H9 (cell line): Measurements from ENCODE around the gene PTDSS2. TPM values are rescaled to one million over a fixed set of nuclear protein-coding genes. Genes with fewer than 3 reads are reported as not detected.

Experiments
- DNase-seq: peaks from one replicate; pipeline ENCODE4 v3.0.0-alpha.2; 2017
- H2AFZ ChIP-seq: one replicate; pipeline ENCODE4 v1.6.1; 2013; ENCODE audit warnings: mild to moderate bottlenecking, low read length, control low read depth, moderate library complexity
- H2AK5ac ChIP-seq: 2 replicates; pipeline ENCODE4 v1.6.1; 2013; ENCODE audit warnings: low read length, control low read depth, mixed read lengths; ENCODE audit not compliant: insufficient read length
- H2BK120ac ChIP-seq: one replicate; pipeline ENCODE4 v1.6.1; 2013; ENCODE audit warnings: low read depth, mild to moderate bottlenecking, low read length, control low read depth, inconsistent platforms; ENCODE audit not compliant: poor library complexity, severe bottlenecking
- H2BK12ac ChIP-seq: 2 replicates; pipeline ENCODE4 v1.6.1; 2013; ENCODE audit warnings: low read length, control low read depth, mixed read lengths, low read depth; ENCODE audit not compliant: insufficient read length
- H2BK15ac ChIP-seq: 2 replicates; pipeline ENCODE4 v1.6.1; 2013; ENCODE audit warnings: low read depth, low read length, control low read depth
- H2BK20ac ChIP-seq: one replicate; pipeline ENCODE4 v1.6.1; 2013; ENCODE audit warnings: low read depth, mild to moderate bottlenecking, low read length, control low read depth, inconsistent platforms; ENCODE audit not compliant: poor library complexity, severe bottlenecking
- H2BK5ac ChIP-seq: 2 replicates; pipeline ENCODE4 v1.6.1; 2013; ENCODE audit warnings: low read length, control low read depth, mixed read lengths; ENCODE audit not compliant: insufficient read length
- H3K14ac ChIP-seq: 2 replicates; pipeline ENCODE4 v1.6.1; 2013; ENCODE audit warnings: low read length, control low read depth; ENCODE audit not compliant: insufficient read depth
- H3K18ac ChIP-seq: 2 replicates; pipeline ENCODE4 v1.6.1; 2013; ENCODE audit warnings: low read depth, mild to moderate bottlenecking, mixed read lengths, low read length, control low read depth; ENCODE audit not compliant: insufficient read length
- H3K23ac ChIP-seq: 2 replicates; pipeline ENCODE4 v1.6.1; 2013; ENCODE audit warnings: low read length, control low read depth, mixed read lengths, low read depth; ENCODE audit not compliant: insufficient read length
- H3K23me2 ChIP-seq: 2 replicates; pipeline ENCODE4 v1.6.1; 2013; ENCODE audit warnings: low read depth, mild to moderate bottlenecking, mixed read lengths, low read length, control low read depth; ENCODE audit not compliant: insufficient read length, poor library complexity, severe bottlenecking
- H3K27ac ChIP-seq: 2 replicates; pipeline ENCODE4 v1.5.1; 2013; ENCODE audit warnings: low read length, control low read depth, mixed read lengths, low read depth; ENCODE audit not compliant: insufficient read length
- H3K27me3 ChIP-seq: 2 replicates; pipeline ENCODE4 v1.6.1; 2013; ENCODE audit warnings: low read length, control low read depth, inconsistent platforms; ENCODE audit not compliant: insufficient read depth
- H3K4ac ChIP-seq: 2 replicates; pipeline ENCODE4 v1.6.1; 2013; ENCODE audit warnings: low read depth, mild to moderate bottlenecking, control low read depth, inconsistent platforms, low read length, moderate library complexity
- H3K4me1 ChIP-seq: 2 replicates; pipeline ENCODE4 v1.6.1; 2013; ENCODE audit warnings: low read length, control low read depth, inconsistent platforms; ENCODE audit not compliant: insufficient read depth
- H3K4me2 ChIP-seq: 2 replicates; pipeline ENCODE4 v1.6.1; 2013; ENCODE audit warnings: low read length, control low read depth, mixed read lengths; ENCODE audit not compliant: insufficient read length, insufficient read depth
- H3K56ac ChIP-seq: 2 replicates; pipeline ENCODE4 v1.6.1; 2013; ENCODE audit warnings: low read depth, mild to moderate bottlenecking, mixed read lengths, low read length, control low read depth; ENCODE audit not compliant: insufficient read length
- H3K79me1 ChIP-seq: 2 replicates; pipeline ENCODE4 v1.6.1; 2013; ENCODE audit warnings: low read depth, mild to moderate bottlenecking, moderate library complexity, low read length, control low read depth, inconsistent platforms; ENCODE audit not compliant: insufficient read depth, poor library complexity, severe bottlenecking
- H3K79me2 ChIP-seq: 2 replicates; pipeline ENCODE4 v1.6.1; 2013; ENCODE audit warnings: low read length, control low read depth, inconsistent platforms; ENCODE audit not compliant: insufficient read depth
- H3K9ac ChIP-seq: 2 replicates; pipeline ENCODE4 v1.6.1; 2013; ENCODE audit warnings: low read length, control low read depth, mixed read lengths; ENCODE audit not compliant: insufficient read length; ENCODE audit errors: extremely low read depth
- H3K9me3 ChIP-seq: one replicate; pipeline ENCODE4 v1.6.1; 2013; ENCODE audit warnings: low read depth, low read length, inconsistent platforms; ENCODE audit not compliant: control insufficient read depth
- H3T11ph ChIP-seq: one replicate; pipeline ENCODE4 v1.6.1; 2013; ENCODE audit warnings: mild to moderate bottlenecking, low read length, control low read depth, inconsistent platforms
- H4K20me1 ChIP-seq: one replicate; pipeline ENCODE4 v1.6.1; 2013; ENCODE audit not compliant: control insufficient read depth, insufficient read length, insufficient read depth
- H4K5ac ChIP-seq: 2 replicates; pipeline ENCODE4 v1.6.1; 2013; ENCODE audit warnings: low read depth, mild to moderate bottlenecking, mixed read lengths, low read length, control low read depth; ENCODE audit not compliant: insufficient read length
- H4K8ac ChIP-seq: replicated peaks from 2 replicates; pipeline ENCODE4 v1.6.1; 2013; ENCODE audit warnings: low read length, control low read depth, mixed read lengths, low read depth; ENCODE audit not compliant: insufficient read length
- H4K91ac ChIP-seq: 2 replicates; pipeline ENCODE4 v1.6.1; 2013; ENCODE audit warnings: low read depth, mild to moderate bottlenecking, moderate library complexity, mixed read lengths, low read length, control low read depth; ENCODE audit not compliant: insufficient read length
- H3K27ac Mint-ChIP-seq, 3 experiments: 2 replicates in 2 of 3; 3 replicates in 1 of 3; pipeline ENCODE4 v1.8.0; 2020 to 2021; ENCODE audit warnings: mixed read lengths in 3 of 3, mild to moderate bottlenecking in 1 of 3, moderate library complexity in 1 of 3
- H3K27me3 Mint-ChIP-seq: 2 replicates; pipeline ENCODE4 v1.8.0; 2021; ENCODE audit warnings: low read depth, mild to moderate bottlenecking, moderate library complexity, mixed read lengths
- H3K36me3 Mint-ChIP-seq, 3 experiments: 2 replicates in 2 of 3; 3 replicates in 1 of 3; pipeline ENCODE4 v1.8.0; 2020 to 2021; ENCODE audit warnings: low read depth in 3 of 3, mixed read lengths in 3 of 3; ENCODE audit not compliant: insufficient read depth in 1 of 3
- H3K4me1 Mint-ChIP-seq, 2 experiments: 2 replicates each; pipeline ENCODE4 v1.8.0; 2020; ENCODE audit warnings: mixed read lengths in 2 of 2
- H3K4me3 Mint-ChIP-seq, 2 experiments: 2 replicates in 1 of 2; 3 replicates in 1 of 2; pipeline ENCODE4 v1.8.0; 2020 to 2021; ENCODE audit warnings: mild to moderate bottlenecking in 2 of 2, mixed read lengths in 2 of 2, moderate library complexity in 1 of 2
- H3K9me3 Mint-ChIP-seq, 2 experiments: 2 replicates in 1 of 2; 3 replicates in 1 of 2; pipeline ENCODE4 v1.8.0; 2020; ENCODE audit warnings: mild to moderate bottlenecking in 2 of 2, mixed read lengths in 2 of 2, moderate library complexity in 1 of 2
- WGBS: extraction: QIAGEN DNeasy Blood & Tissue Kit; methylation state at CpG from one replicate; pipeline ENCODE4 v1.1.7; 2013; ENCODE audit warnings: missing lambda C conversion rate, low lambda C conversion rate, mixed read lengths; ENCODE audit not compliant: insufficient read length; ENCODE audit errors: extremely low coverage; 5-methylcytosine and 5-hydroxymethylcytosine counted together
- total RNA-seq: library from RNA; stranded (reverse); gene quantifications from 2 replicates; pipeline ENCODE4 v1.2.1, GENCODE V29; 2021
- TF ChIP-seq, protein P1 (sequence below): fragments of 200-600 bp; sonication (generic); conservative IDR thresholded peaks from 3 replicates; pipeline ENCODE4 v1.8.0; 2021; ENCODE audit warnings: antibody characterized with exemption, mild to moderate bottlenecking

PTDSS2 gene
- total RNA-seq, 1 experiment from 2014 or later: 55.3 TPM

DNA sequence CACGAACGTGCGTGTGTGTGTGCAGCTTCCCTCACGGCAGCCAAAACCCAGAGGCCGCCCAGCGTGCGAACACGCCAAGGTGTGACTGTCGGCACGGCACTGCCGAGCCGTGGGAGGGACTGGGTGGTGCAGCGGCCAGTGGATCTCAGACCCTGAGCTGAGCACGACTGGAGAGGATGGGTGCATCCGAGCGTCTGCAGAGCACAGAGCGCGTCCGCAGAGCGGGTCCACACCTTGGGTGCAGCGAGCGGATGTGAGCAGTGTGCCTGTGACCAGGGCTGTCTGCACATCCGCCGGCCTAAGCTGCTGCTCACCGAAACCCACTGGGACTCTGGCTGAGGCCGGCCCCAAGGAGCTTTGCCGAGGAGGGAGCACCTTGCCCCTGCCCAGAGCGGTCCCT lies 22.7 kb downstream of the PTDSS2 start:
- H2AK5ac ChIP-seq: no peak overlapping the region
- H2AFZ ChIP-seq: no peak overlapping the region
- no peak overlapping the region for H4K8ac ChIP-seq
- no peaks in the 10 kb centered on the region for H3K79me1 ChIP-seq
- no peaks in the 10 kb centered on the region for H3K27me3 Mint-ChIP-seq
- H2BK120ac ChIP-seq: no peak overlapping the region
- no peak overlapping the region for H3T11ph ChIP-seq
- H3K23ac ChIP-seq: no peak overlapping the region
- H3K79me2 ChIP-seq: no peaks in the 10 kb centered on the region; the same call in 1 of the 2 replicates
- no peak overlapping the region for H3K27ac ChIP-seq
- no peaks in the 10 kb centered on the region for H4K20me1 ChIP-seq
- no peaks in the 10 kb centered on the region for H3K23me2 ChIP-seq
- no peak overlapping the region for H3K18ac ChIP-seq
- no peak overlapping the region for H4K91ac ChIP-seq
- H3K9ac ChIP-seq: no peak overlapping the region
- H4K5ac ChIP-seq: no peak overlapping the region
- no peaks in the 10 kb centered on the region for H3K27me3 ChIP-seq
- DNase-seq: no peak
- no peak overlapping the region for H2BK20ac ChIP-seq
- no peak overlapping the region for H2BK15ac ChIP-seq
- TF ChIP-seq, protein P1, sequence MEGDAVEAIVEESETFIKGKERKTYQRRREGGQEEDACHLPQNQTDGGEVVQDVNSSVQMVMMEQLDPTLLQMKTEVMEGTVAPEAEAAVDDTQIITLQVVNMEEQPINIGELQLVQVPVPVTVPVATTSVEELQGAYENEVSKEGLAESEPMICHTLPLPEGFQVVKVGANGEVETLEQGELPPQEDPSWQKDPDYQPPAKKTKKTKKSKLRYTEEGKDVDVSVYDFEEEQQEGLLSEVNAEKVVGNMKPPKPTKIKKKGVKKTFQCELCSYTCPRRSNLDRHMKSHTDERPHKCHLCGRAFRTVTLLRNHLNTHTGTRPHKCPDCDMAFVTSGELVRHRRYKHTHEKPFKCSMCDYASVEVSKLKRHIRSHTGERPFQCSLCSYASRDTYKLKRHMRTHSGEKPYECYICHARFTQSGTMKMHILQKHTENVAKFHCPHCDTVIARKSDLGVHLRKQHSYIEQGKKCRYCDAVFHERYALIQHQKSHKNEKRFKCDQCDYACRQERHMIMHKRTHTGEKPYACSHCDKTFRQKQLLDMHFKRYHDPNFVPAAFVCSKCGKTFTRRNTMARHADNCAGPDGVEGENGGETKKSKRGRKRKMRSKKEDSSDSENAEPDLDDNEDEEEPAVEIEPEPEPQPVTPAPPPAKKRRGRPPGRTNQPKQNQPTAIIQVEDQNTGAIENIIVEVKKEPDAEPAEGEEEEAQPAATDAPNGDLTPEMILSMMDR: no peak
- no peak overlapping the region for H3K4me3 Mint-ChIP-seq
- peak overlapping the region in 2 of 3 experiments; percentile 64; a peak in 3 of 7 replicates for H3K27ac Mint-ChIP-seq
- H3K14ac ChIP-seq: no peak overlapping the region
- H3K9me3 Mint-ChIP-seq: no peaks in the 10 kb centered on the region
- H3K4me1 Mint-ChIP-seq: peaks cover 19 to 37% of the 10 kb centered on the region in 2 experiments
- no peak overlapping the region for H2BK5ac ChIP-seq
- peaks cover 2 to 4% (median 3%) of the 10 kb centered on the region in 3 experiments; a peak in 4 of 7 replicates for H3K36me3 Mint-ChIP-seq
- no peaks in the 10 kb centered on the region for H3K9me3 ChIP-seq
- H3K4ac ChIP-seq: no peak overlapping the region
- H2BK12ac ChIP-seq: no peak overlapping the region
- no peak overlapping the region for H3K4me2 ChIP-seq
- no CpG with 5 or more reads among the region's 28 CpGs for WGBS
- no peak overlapping the region for H3K56ac ChIP-seq
- peaks cover 5% of the 10 kb centered on the region; the same call in 1 of the 2 replicates for H3K4me1 ChIP-seq
